ENCODE measurements around the gene TENT4A.

The TENT4A gene

GRCh38 chr5:6700074-6700684 is 13.1 kb upstream of the TENT4A start:
- in situ Hi-C loops (cut with MboI; ENCODE audit: low sequenced_read_pairs), result no loop called here

GRCh38 chr5:6700685-6701355 is 12.4 kb upstream of the TENT4A start:
- in situ Hi-C loops (cut with MboI; ENCODE audit: low sequenced_read_pairs), result no loop called here

- in situ Hi-C loops (cut with MboI; ENCODE audit: low sequenced_read_pairs), result no loop called here
These were observed 11.7 kb upstream of the TENT4A start for GRCh38 chr5:6701491-6701890.

GRCh38 chr5:6702633-6703032 is 10.6 kb upstream of the TENT4A start:
- in situ Hi-C loops (cut with MboI; ENCODE audit: low sequenced_read_pairs), result no loop called here

GRCh38 chr5:6703806-6704205 is 9.4 kb upstream of the TENT4A start:
- in situ Hi-C loops (cut with MboI; ENCODE audit: low sequenced_read_pairs), result no loop called here

GRCh38 chr5:6704361-6704851 is 8.8 kb upstream of the TENT4A start:
- in situ Hi-C loops (cut with MboI; ENCODE audit: low sequenced_read_pairs), result no loop called here

- in situ Hi-C loops (cut with MboI; ENCODE audit: low sequenced_read_pairs), result no loop called here
These were observed 8.1 kb upstream of the TENT4A start for GRCh38 chr5:6705088-6705487.

GRCh38 chr5:6705959-6706358 is 7.3 kb upstream of the TENT4A start:
- in situ Hi-C loops (cut with MboI; ENCODE audit: low sequenced_read_pairs), result no loop called here

- in situ Hi-C loops (cut with MboI; ENCODE audit: low sequenced_read_pairs), result no loop called here
These were observed 5.4 kb upstream of the TENT4A start for GRCh38 chr5:6707852-6708251.

- in situ Hi-C loops (cut with MboI; ENCODE audit: low sequenced_read_pairs), result no loop called here
These were observed 4.4 kb upstream of the TENT4A start for GRCh38 chr5:6708814-6709213.

- in situ Hi-C loops (cut with MboI; ENCODE audit: low sequenced_read_pairs), result no loop called here
These were observed 3.2 kb upstream of the TENT4A start for GRCh38 chr5:6710070-6710469.

GRCh38 chr5:6710551-6711318 is 2.5 kb upstream of the TENT4A start:
- in situ Hi-C loops (cut with MboI; ENCODE audit: low sequenced_read_pairs), result no loop called here

GRCh38 chr5:6711409-6712141 is 1.7 kb upstream of the TENT4A start:
- in situ Hi-C loops (cut with MboI; ENCODE audit: low sequenced_read_pairs), result no loop called here

GRCh38 chr5:6712142-6712576 is 1.1 kb upstream of the TENT4A start:
- in situ Hi-C loops (cut with MboI; ENCODE audit: low sequenced_read_pairs), result no loop called here

GRCh38 chr5:6712577-6713273 is 507 bp upstream of the TENT4A start:
- in situ Hi-C loops (cut with MboI; ENCODE audit: low sequenced_read_pairs), result no loop called here

GRCh38 chr5:6714226-6715041 is 1.2 kb downstream of the TENT4A start:
- in situ Hi-C loops (cut with MboI; ENCODE audit: low sequenced_read_pairs), result no loop called here

- in situ Hi-C loops (cut with MboI; ENCODE audit: low sequenced_read_pairs), result no loop called here
These were observed 2.0 kb downstream of the TENT4A start for GRCh38 chr5:6715271-6715670.

GRCh38 chr5:6715758-6716628 is 2.8 kb downstream of the TENT4A start:
- in situ Hi-C loops (cut with MboI; ENCODE audit: low sequenced_read_pairs), result no loop called here

- in situ Hi-C loops (cut with MboI; ENCODE audit: low sequenced_read_pairs), result no loop called here
These were observed 3.5 kb downstream of the TENT4A start for GRCh38 chr5:6716629-6717149.

All from HL-60/S4 (cell line).